GM20000 (cell line): ENCODE measurements around the gene LFNG.
A peak's percentile ranks its signal among the peaks of the same experiment; 100 is the strongest.

Experiments
- DNase-seq: peaks from one replicate; pipeline ENCODE4 v3.0.0; 2012; ENCODE audit warnings: low spot score
- TF ChIP-seq, protein P1 (sequence below): IDR thresholded peaks from 2 replicates; pipeline ENCODE4 v1.5.1; 2012; ENCODE audit warnings: mild to moderate bottlenecking, control low read depth; ENCODE audit errors: extremely low read depth, missing control alignments

The LFNG gene, protein sequence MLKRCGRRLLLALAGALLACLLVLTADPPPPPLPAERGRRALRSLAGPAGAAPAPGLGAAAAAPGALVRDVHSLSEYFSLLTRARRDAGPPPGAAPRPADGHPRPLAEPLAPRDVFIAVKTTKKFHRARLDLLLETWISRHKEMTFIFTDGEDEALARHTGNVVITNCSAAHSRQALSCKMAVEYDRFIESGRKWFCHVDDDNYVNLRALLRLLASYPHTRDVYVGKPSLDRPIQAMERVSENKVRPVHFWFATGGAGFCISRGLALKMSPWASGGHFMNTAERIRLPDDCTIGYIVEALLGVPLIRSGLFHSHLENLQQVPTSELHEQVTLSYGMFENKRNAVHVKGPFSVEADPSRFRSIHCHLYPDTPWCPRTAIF

DNA sequence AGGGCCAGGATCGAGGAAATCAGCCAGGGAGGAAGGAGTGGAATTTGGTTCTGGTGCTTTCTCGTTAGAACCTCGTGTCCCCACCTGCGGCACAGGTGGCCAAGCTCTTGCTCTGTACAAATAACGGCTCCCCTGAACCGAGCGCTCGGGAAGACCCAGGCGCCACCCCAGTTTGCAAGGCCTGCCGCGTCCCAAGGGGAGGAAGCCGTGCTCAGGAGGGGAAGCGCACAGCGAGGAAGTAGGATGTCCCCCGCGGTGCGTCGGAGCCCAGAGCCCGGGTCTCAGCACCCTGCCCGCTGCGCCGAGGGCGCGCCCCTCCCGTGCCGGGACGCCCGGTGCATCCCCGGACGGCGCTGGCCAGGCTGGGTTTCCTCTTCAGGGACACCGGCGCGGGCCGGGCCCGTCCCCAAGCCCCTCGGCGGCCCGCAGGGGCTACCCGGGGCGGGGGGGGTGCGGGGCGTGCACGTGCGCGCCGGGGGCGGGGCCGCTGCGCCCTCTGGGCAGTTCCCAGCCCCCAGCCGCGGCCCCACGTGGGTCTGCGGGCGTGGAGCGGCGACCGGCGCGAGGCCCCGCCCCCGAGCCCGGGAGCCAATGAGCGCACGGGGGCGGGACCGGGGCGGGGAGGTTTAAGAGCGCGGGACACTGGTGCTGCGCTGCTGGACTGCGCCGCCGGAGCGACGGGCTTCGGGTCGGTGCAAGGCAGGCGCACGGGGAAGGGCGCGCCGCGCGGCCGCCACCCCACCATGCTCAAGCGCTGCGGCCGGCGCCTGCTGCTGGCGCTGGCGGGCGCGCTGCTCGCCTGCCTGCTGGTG, at the start of gene LFNG:
LFNG (plus strand) TSS at position 656 of the 812 bp plus-strand sequence; CDS start at position 744, 88 bp downstream.
- peak; percentile 100 for DNase-seq
- TF ChIP-seq, protein P1, sequence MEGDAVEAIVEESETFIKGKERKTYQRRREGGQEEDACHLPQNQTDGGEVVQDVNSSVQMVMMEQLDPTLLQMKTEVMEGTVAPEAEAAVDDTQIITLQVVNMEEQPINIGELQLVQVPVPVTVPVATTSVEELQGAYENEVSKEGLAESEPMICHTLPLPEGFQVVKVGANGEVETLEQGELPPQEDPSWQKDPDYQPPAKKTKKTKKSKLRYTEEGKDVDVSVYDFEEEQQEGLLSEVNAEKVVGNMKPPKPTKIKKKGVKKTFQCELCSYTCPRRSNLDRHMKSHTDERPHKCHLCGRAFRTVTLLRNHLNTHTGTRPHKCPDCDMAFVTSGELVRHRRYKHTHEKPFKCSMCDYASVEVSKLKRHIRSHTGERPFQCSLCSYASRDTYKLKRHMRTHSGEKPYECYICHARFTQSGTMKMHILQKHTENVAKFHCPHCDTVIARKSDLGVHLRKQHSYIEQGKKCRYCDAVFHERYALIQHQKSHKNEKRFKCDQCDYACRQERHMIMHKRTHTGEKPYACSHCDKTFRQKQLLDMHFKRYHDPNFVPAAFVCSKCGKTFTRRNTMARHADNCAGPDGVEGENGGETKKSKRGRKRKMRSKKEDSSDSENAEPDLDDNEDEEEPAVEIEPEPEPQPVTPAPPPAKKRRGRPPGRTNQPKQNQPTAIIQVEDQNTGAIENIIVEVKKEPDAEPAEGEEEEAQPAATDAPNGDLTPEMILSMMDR = no peak

DNA sequence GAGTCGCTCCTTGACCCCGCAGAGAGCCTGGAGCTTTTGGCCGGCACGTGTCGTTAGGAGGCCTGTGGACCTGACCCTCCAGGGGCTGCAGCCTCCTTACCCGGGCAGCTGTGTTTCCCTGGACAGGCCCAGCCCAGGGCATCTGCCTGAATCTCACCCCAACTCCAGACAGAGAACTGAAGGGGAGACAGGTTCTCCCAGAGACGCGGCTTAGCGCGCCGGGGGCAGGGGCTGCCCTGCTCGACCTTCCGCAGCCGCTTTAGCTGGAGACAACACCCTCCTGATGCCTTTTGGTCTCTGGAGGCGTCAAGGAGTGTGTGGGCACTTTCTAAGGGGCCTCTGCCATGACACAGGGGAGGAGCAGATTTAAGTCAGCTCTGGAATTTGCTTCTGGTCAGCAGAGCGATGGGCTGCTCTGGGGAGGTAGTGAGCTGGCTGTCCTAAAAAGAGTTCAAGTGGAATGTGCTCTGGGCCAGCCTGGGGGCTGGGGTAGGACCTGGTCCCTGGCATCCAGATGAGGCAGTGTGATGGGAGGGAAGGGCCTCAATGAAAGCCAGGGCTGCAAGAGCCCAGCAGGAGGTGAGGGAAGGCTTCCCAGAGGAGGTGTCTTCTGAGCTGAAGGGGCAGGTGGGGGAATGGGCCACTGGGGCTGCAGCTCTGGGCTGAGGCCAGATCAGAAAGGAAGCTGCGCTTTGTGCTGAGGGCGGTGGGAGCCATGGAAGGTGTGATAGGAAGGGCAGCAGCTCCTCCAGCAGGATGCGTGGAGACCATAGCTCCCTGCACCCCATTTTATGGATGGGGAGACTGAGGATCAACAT, 49.2 kb upstream of the LFNG start:
- TF ChIP-seq, protein P1 = no peak

DNA sequence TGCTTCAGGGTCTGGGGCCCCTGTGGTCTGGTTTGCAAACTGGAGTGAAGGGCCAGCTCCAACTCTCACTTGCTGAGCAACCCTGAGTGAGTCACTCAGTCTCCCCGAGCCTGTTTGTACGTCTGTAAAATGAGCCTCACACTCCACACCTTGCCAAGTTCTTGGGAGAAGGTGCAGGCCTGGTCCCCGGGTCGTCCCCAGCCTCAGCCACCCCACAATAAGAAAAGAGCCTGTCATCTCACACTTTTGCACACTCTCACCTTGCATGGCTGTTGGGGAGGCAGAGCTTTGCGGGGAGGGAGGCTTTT, 48.6 kb upstream of the LFNG start:
- TF ChIP-seq, protein P1 = no peak
- no peak for DNase-seq

More for the DNA sequence above, 49.2 kb upstream of the LFNG start:
- no peak for DNase-seq

DNA sequence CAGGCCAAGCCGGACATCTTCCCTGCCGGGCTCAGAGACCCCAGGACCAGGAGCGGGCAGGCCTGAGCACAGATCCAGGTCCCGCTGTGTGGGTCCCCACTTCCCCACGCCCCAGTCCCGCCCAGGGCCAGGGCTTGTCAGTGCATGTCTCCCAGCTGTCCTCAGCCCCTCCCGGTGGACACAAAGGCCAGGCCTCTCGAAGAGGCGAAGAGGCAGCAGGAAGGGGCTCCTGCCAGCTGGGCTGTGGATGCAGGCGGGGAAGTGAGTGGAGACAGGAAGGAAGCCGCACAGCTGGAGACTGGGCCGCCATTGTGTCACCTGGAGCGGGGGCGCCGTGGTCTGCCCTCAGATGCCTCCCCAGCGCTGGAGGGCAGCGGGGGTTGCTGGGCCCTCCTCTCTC, 48.2 kb upstream of the LFNG start:
- TF ChIP-seq, protein P1 = no peak
- no peak for DNase-seq

DNA sequence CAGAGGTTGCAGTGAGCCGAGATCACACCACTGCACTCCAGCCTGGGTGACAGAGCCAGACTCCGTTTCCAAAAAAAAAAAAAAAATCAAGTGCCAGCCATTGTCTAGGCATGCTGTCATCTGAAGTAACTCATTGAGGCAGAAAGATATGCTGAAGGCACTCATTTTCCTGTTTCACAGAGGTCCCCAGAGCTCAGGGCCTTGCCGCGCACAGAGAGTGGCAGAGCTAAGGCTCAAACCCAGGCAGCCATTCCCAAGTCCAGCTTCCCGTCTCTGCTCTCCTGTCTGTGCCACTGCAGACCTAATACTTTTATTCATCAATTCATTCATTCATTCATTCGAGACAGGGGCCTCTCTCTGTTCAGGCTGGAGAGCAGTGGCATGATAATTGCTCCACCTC, 46.8 kb upstream of the LFNG start:
- DNase-seq = no peak
- TF ChIP-seq, protein P1 = no peak

DNA sequence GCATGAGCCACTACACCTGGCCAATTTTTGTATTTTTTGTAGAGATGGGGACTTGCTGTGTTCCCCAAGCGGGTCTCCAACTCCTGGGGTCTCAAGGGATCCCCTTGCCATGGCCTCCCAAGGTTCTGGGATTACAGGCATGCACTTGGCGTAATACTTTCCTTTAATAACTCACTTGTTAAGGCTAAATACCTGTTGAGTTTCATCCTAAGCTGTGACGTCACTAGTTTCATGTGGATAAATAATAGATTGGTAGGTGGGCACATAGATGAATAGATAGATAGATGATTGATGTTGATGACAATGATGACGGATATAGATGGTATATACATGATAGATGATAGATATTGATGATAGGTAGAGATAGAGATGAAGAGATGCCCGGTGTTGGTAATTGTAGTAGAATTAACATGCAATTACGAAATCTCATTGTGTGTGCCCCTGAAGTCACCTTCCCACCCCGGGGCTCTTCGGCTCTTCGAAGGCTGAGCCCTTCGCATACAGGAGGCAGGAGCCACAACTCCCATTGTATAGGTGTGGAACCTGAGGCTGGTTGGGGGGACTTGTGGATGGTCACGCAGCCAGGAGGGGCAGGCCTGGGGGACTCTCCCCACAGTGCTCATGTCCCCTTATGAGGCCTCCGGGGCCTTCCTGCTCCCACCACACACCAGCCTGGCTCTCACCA, 45.9 kb upstream of the LFNG start:
- TF ChIP-seq, protein P1 = no peak

More for the DNA sequence above, 45.9 kb upstream of the LFNG start:
- no peak for DNase-seq
